Osteoblast (primary cell): Measurements from ENCODE around the gene CBLB. TPM values are rescaled to one million over a fixed set of nuclear protein-coding genes. Genes with fewer than 3 reads are reported as not detected.
A peak's percentile ranks its signal among the peaks of the same experiment; 100 is the strongest.

ENCODE experiments used
- DNase-seq: peaks from one replicate; pipeline ENCODE4 v3.0.0; 2011; ENCODE audit warnings: low spot score, mixed read lengths; ENCODE audit not compliant: insufficient read length; ENCODE audit errors: missing footprints
- H2AFZ ChIP-seq: 2 replicates; pipeline ENCODE4 v1.6.0; 2011; ENCODE audit warnings: mild to moderate bottlenecking, low read length
- H3K27ac ChIP-seq: 2 replicates; pipeline ENCODE4 v1.5.1; 2011; ENCODE audit warnings: mild to moderate bottlenecking, low read depth, low read length, moderate library complexity
- H3K27me3 ChIP-seq: 2 replicates; pipeline ENCODE4 v1.6.0; 2012; ENCODE audit warnings: mild to moderate bottlenecking, control low read depth, inconsistent platforms, low read length, moderate library complexity; ENCODE audit not compliant: insufficient read depth
- H3K36me3 ChIP-seq: 2 replicates; pipeline ENCODE4 v1.5.1; 2011; ENCODE audit warnings: mild to moderate bottlenecking, low read length, control low read depth, moderate library complexity; ENCODE audit not compliant: insufficient read depth
- H3K4me1 ChIP-seq: 2 replicates; pipeline ENCODE4 v1.5.1; 2011; ENCODE audit warnings: mild to moderate bottlenecking, low read length, control low read depth, moderate library complexity; ENCODE audit not compliant: insufficient read depth
- H3K4me2 ChIP-seq: 2 replicates; pipeline ENCODE4 v1.6.0; 2011; ENCODE audit warnings: mild to moderate bottlenecking, low read length; ENCODE audit not compliant: insufficient read depth
- H3K4me3 ChIP-seq: fragments of 200-600 bp; sonication (generic); 3 replicates; pipeline ENCODE4 v1.5.1; 2012; ENCODE audit warnings: mild to moderate bottlenecking, low read length, inconsistent platforms; ENCODE audit not compliant: insufficient read depth
- H3K79me2 ChIP-seq: 2 replicates; pipeline ENCODE4 v1.6.0; 2012; ENCODE audit warnings: mild to moderate bottlenecking, low read length, control low read depth, inconsistent platforms; ENCODE audit not compliant: insufficient read depth
- H3K9me3 ChIP-seq: 2 replicates; pipeline ENCODE4 v1.5.1; 2011; ENCODE audit warnings: low read depth, low read length, control low read depth
- H4K20me1 ChIP-seq: 2 replicates; pipeline ENCODE4 v1.6.0; 2012; ENCODE audit warnings: mild to moderate bottlenecking, low read length, control low read depth; ENCODE audit not compliant: insufficient read depth
- total RNA-seq: library from RNA; depleted of rRNA; stranded (reverse); fragments of >200 nt; gene quantifications from 2 replicates; pipeline ENCODE4 v1.2.3, GENCODE V29; 2012
- TF ChIP-seq, protein P1 (sequence below): IDR thresholded peaks from 2 replicates; pipeline ENCODE4 v1.5.1; 2011; ENCODE audit warnings: mild to moderate bottlenecking, low read depth, low read length, moderate library complexity; ENCODE audit errors: extremely low read depth

Gene CBLB
- total RNA-seq, 1 donor, result 128 TPM

DNA sequence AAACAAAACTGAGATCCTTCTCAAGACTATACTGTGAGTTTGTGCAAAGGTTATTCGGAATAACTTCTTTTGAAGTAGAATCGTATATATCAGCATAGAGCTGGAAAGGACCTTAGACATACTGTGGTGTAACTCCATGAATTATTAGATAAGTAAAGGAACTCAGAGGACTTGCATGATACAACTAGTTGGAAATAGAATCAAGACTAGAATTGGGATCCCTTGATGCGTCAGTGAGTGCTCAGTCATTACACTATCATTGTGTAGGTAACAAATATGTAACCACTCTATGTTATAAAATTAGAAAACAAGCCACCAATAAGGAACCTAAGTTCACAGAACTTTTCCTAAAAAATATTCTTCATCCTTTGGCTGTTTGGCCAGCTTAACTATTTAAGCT lies 61.1 kb downstream of the CBLB start:
- DNase-seq, result no peak
- Histone ChIP-seq H3K9me3 (no peaks in the 10 kb centered on the region), H3K4me1 (peaks cover 44% of the 10 kb centered on the region), H2AFZ (no peak overlapping the region), H3K4me3 (no peak overlapping the region), H3K36me3 (peaks cover 10% of the 10 kb centered on the region), H3K79me2 (peaks cover 94% of the 10 kb centered on the region), H3K4me2 (no peak overlapping the region), H4K20me1 (peaks cover 18% of the 10 kb centered on the region), H3K27ac (no peak overlapping the region), H3K27me3 (no peaks in the 10 kb centered on the region)
- TF ChIP-seq, protein P1, sequence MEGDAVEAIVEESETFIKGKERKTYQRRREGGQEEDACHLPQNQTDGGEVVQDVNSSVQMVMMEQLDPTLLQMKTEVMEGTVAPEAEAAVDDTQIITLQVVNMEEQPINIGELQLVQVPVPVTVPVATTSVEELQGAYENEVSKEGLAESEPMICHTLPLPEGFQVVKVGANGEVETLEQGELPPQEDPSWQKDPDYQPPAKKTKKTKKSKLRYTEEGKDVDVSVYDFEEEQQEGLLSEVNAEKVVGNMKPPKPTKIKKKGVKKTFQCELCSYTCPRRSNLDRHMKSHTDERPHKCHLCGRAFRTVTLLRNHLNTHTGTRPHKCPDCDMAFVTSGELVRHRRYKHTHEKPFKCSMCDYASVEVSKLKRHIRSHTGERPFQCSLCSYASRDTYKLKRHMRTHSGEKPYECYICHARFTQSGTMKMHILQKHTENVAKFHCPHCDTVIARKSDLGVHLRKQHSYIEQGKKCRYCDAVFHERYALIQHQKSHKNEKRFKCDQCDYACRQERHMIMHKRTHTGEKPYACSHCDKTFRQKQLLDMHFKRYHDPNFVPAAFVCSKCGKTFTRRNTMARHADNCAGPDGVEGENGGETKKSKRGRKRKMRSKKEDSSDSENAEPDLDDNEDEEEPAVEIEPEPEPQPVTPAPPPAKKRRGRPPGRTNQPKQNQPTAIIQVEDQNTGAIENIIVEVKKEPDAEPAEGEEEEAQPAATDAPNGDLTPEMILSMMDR, result no peak

- peaks cover 16% of the 10 kb centered on the region for H4K20me1 ChIP-seq
- peaks cover 10% of the 10 kb centered on the region for H3K36me3 ChIP-seq
- no peak for DNase-seq
- peak overlapping the region; percentile 62 for H3K27ac ChIP-seq
- H3K27me3 ChIP-seq, result no peaks in the 10 kb centered on the region
- H2AFZ ChIP-seq, result no peak overlapping the region
- H3K4me2 ChIP-seq, result no peak overlapping the region
- H3K4me3 ChIP-seq, result no peak overlapping the region
- TF ChIP-seq, protein P1, result no peak
- H3K4me1 ChIP-seq, result peaks cover 40% of the 10 kb centered on the region
- peaks cover 94% of the 10 kb centered on the region for H3K79me2 ChIP-seq
- H3K9me3 ChIP-seq, result no peaks in the 10 kb centered on the region
Observed at GRCh38 chr3:105807146-105807545, 61.7 kb downstream of the CBLB start.

GRCh38 chr3:105806359-105806758 lies 62.5 kb downstream of the CBLB start:
- TF ChIP-seq, protein P1, result no peak
- Histone ChIP-seq H2AFZ (no peak overlapping the region), H3K4me3 (no peak overlapping the region), H3K79me2 (peaks cover 94% of the 10 kb centered on the region), H3K4me1 (peaks cover 45% of the 10 kb centered on the region), H4K20me1 (peaks cover 20% of the 10 kb centered on the region), H3K27me3 (no peaks in the 10 kb centered on the region), H3K36me3 (peaks cover 17% of the 10 kb centered on the region), H3K9me3 (no peaks in the 10 kb centered on the region), H3K27ac (peak overlapping the region; percentile 62), H3K4me2 (no peak overlapping the region)
- DNase-seq, result no peak

- Histone ChIP-seq H3K9me3 (no peaks in the 10 kb centered on the region), H3K36me3 (peaks cover 17% of the 10 kb centered on the region), H3K4me3 (no peak overlapping the region), H2AFZ (no peak overlapping the region), H4K20me1 (peaks cover 20% of the 10 kb centered on the region), H3K27ac (peak overlapping the region; percentile 62), H3K27me3 (no peaks in the 10 kb centered on the region), H3K4me1 (peaks cover 36% of the 10 kb centered on the region), H3K4me2 (no peak overlapping the region), H3K79me2 (peaks cover 94% of the 10 kb centered on the region)
- no peak for DNase-seq
- TF ChIP-seq, protein P1, result no peak
Observed at GRCh38 chr3:105805404-105805803, 63.4 kb downstream of the CBLB start.
